Kidney tubule cell (primary cell): Measurements from ENCODE around the gene TGM3.

Source experiments
- DNase-seq: peaks from one replicate; pipeline ENCODE4 v3.0.0-alpha.2; 2018; ENCODE audit warnings: low spot score

TGM3 gene

GRCh38 chr20:2381303-2381702, 85.5 kb downstream of the TGM3 start:
- no peak for DNase-seq

- DNase-seq: no peak
Measured at GRCh38 chr20:2382833-2383232, 87.0 kb downstream of the TGM3 start.

- DNase-seq: no peak
Measured at GRCh38 chr20:2385026-2385425, 89.2 kb downstream of the TGM3 start.

- DNase-seq: no peak
Measured at GRCh38 chr20:2385496-2385895, 89.7 kb downstream of the TGM3 start.

- peak; percentile 3 for DNase-seq
Measured at GRCh38 chr20:2386516-2387179, 90.8 kb downstream of the TGM3 start.

- DNase-seq: peak; percentile 6
Measured at GRCh38 chr20:2387180-2387577, 91.4 kb downstream of the TGM3 start.

- no peak for DNase-seq
Measured at GRCh38 chr20:2387580-2387979, 91.8 kb downstream of the TGM3 start.
